Choroid plexus epithelial cell (primary cell): ENCODE results near the gene CACNB4.
"Not testable (repeated sequence)": the region's sequence is repeated elsewhere in the genome, so short reads cannot be mapped to it uniquely, and the experiment has no call there.

Experiments used
- DNase-seq: peaks from one replicate; pipeline ENCODE4 v3.0.0-alpha.2; 2010; ENCODE audit warnings: low read depth
- H3K4me3 ChIP-seq: 2 replicates; pipeline ENCODE4 v1.5.1; 2011; ENCODE audit warnings: low read depth, mild to moderate bottlenecking, control low read depth, low read length, moderate library complexity
- CTCF ChIP-seq: conservative IDR thresholded peaks from 2 replicates; pipeline ENCODE4 v1.5.1; 2011; ENCODE audit warnings: low read depth, mild to moderate bottlenecking, control low read depth, inconsistent platforms, low read length, moderate library complexity

CACNB4 gene

GRCh38 chr2:152022090-152022489, 76.8 kb downstream of the CACNB4 start:
- H3K4me3 ChIP-seq: no peak overlapping the region
- DNase-seq: no peak
- no peak for TF ChIP-seq CTCF

GRCh38 chr2:152021001-152021400, 77.8 kb downstream of the CACNB4 start:
- not testable (repeated sequence) for DNase-seq, H3K4me3 ChIP-seq

- no peak for DNase-seq
- TF ChIP-seq CTCF: no peak
- H3K4me3 ChIP-seq: no peak overlapping the region
Observed at GRCh38 chr2:152019732-152020131, 79.1 kb downstream of the CACNB4 start.

GRCh38 chr2:152016181-152017120, 82.4 kb downstream of the CACNB4 start:
- DNase-seq: no peak
- TF ChIP-seq CTCF: no peak
- H3K4me3 ChIP-seq: no peak overlapping the region

- H3K4me3 ChIP-seq: no peak overlapping the region
- TF ChIP-seq CTCF: no peak
- no peak for DNase-seq
Observed at GRCh38 chr2:152015552-152015951, 83.3 kb downstream of the CACNB4 start.

GRCh38 chr2:152012697-152013096, 86.1 kb downstream of the CACNB4 start:
- no peak for TF ChIP-seq CTCF
- H3K4me3 ChIP-seq: no peak overlapping the region
- DNase-seq: no peak

GRCh38 chr2:152011724-152012123, 87.1 kb downstream of the CACNB4 start:
- TF ChIP-seq CTCF: no peak
- H3K4me3 ChIP-seq: no peak overlapping the region
- no peak for DNase-seq
